ENCODE data around the gene STAC2. TPM values are rescaled to one million over a fixed set of nuclear protein-coding genes. Genes with fewer than 3 reads are reported as not detected.
A peak's percentile ranks its signal among the peaks of the same experiment; 100 is the strongest.

The STAC2 gene
- polyA plus RNA-seq, 1 of the 3 experiments (the other 2 are of a cell fraction): 0.07 TPM

DNA sequence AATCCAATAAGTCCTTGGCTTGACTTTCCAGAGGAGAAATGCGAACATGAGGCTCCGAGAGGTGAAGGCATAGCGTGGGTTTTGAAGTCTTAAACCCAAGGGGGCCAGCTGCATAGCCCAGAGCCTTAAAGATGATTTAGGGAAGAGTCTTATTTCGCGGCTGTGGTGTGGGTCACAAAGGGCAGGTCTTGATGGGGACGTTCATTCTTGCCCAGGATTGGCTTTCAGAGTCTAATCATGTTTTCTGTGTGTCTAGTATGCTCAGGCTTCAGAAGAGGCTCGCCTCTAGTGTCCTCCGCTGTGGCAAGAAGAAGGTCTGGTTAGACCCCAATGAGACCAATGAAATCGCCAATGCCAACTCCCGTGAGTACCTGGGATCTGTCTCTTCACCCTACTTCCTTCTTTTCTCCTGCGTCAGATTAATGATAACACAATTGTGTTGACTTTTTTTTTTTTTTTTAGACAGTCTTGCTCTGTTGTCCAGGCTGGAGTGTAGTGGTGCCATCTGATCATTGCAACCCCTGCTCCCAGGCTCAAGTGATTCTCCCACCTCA, 24.7 kb downstream of the STAC2 start:
- Histone ChIP-seq H4K20me1 (ENCODE audit: insufficient read depth) (peaks cover 35% of the 10 kb centered on the region), H3F3A (replicated peaks; ENCODE audit: insufficient read depth) (peaks cover 51% of the 10 kb centered on the region), H3K9ac (peak overlapping the region; percentile 98), H3K4me1 (ENCODE audit: control insufficient read depth in 1 of 2, insufficient read depth in 2 of 2, low read depth in 1 of 2, low read length in 1 of 2) (peaks cover 12 to 29% of the 10 kb centered on the region in 2 experiments; a peak in 2 of 4 replicates), H3K9me2 (no peaks in the 10 kb centered on the region), H3K9me3 (no peaks in the 10 kb centered on the region), H3K79me2 (ENCODE audit: insufficient read depth) (peaks cover 40% of the 10 kb centered on the region), H3K36me3 (replicated peaks in 1 of 2; ENCODE audit: control insufficient read depth in 1 of 2, insufficient read depth in 2 of 2, low read length in 1 of 2) (peaks cover 28 to 32% of the 10 kb centered on the region in 2 experiments), H3K4me3 (ENCODE audit: low read depth in 2 of 2, low read length in 1 of 2) (peak overlapping the region; percentile 75 to 93), H3K27me3 (ENCODE audit: insufficient read depth) (no peaks in the 10 kb centered on the region), H2AFZ (ENCODE audit: low read depth) (no peak overlapping the region), H3K27ac (ENCODE audit: low read depth in 2 of 2, low read length in 1 of 2) (peak overlapping the region; percentile 94 to 99), H3K4me2 (peak overlapping the region; percentile 97)
- no peak for DNase-seq
- ChIA-PET POLR2A (interaction anchor here (1.8 kb wide), 1 partner anchor 37 kb away, joined by 9 read pairs; no protein-coding TSS in a partner anchor), CTCF (interaction anchor here (1.1 to 29.0 kb wide), 2 partner anchors 26 to 39 kb away, joined by 3 to 781 read pairs; no protein-coding TSS in a partner anchor)
- 0 out of 2 replicates have a peak, but pooled peaks have one; percentile 39 for TF ChIP-seq POLR2AphosphoS5 (IDR thresholded peaks at IDR 0.05; ENCODE audit: low read depth, low read length)
- TF ChIP-seq, protein P1, sequence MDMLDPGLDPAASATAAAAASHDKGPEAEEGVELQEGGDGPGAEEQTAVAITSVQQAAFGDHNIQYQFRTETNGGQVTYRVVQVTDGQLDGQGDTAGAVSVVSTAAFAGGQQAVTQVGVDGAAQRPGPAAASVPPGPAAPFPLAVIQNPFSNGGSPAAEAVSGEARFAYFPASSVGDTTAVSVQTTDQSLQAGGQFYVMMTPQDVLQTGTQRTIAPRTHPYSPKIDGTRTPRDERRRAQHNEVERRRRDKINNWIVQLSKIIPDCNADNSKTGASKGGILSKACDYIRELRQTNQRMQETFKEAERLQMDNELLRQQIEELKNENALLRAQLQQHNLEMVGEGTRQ (IDR thresholded peaks at IDR 0.05; ENCODE audit: borderline replicate concordance, low read depth, low read length): no peak
- WGBS (ENCODE audit: low lambda C conversion rate): 5% methylated on average over 10 of the region's 11 CpGs

DNA sequence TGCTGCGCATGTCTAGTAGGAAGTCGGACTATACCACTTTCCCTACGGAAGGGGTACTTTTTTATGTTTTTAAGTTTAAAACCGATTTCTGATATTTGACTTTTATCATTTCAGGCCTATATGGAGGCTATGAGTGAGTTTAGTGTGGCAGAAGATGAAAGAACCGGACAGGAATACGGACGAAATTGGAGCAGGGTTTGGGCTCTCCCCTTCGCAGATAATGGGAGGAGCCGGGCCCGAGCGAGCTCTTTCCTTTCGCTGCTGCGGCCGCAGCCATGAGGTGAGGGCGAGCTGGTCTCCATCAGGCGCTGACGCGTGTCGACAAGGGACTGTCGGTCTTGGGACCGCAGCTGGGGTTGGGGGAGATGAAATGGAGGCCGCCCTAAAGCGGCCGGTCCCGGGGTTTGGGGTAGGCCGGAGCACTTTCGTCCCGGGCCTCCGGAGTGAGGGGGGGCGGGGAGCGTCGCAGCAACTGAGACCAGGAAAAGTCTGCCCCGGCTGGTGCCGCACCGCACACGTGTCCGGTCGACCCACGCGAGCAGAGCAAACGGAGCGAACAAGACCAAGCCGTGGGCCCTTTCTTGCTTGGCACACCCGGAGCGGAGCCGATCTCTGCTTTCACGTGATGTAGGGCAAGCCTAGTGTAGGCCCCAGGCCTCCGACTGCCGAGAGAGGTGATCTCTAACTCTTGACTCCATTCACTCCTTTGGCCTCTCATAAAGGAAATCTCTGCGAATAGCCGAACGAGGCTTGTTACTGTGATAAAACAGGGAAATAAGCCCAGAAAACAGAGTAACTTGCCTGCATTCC, 25.5 kb downstream of the STAC2 start, which contains the start of gene RPL19:
Gene RPL19 (plus strand): TSS at position 214 of the 810 bp plus-strand sequence. CDS start 62 bp downstream, at position 276.
- peak within 1 kb of the TSS; percentile 98 for H2AFZ ChIP-seq (ENCODE audit: low read depth)
- TF ChIP-seq GABPA (IDR thresholded peaks at IDR 0.05; ENCODE audit: low read depth) (peak; percentile 50; the same call in 1 of the 2 replicates), TEAD4 (IDR thresholded peaks at IDR 0.05; ENCODE audit: borderline replicate concordance, insufficient read depth) (no peak), JUND (IDR thresholded peaks at IDR 0.05) (no peak; the same call in 1 of the 2 replicates), TAF1 (IDR thresholded peaks at IDR 0.05; ENCODE audit: borderline replicate concordance, low read depth, low read length) (peak; percentile 91), ELF1 (IDR thresholded peaks at IDR 0.05) (peak; percentile 40; the same call in 1 of the 2 replicates), POLR2AphosphoS5 (IDR thresholded peaks at IDR 0.05; ENCODE audit: low read depth, low read length) (peak; percentile 94), EP300 (IDR thresholded peaks at IDR 0.05; ENCODE audit: borderline replicate concordance in 1 of 2, low read depth in 1 of 2, low read length in 1 of 2) (peak in 1 of 2 experiments; percentile 49; a peak in 1 of 4 replicates), SIN3A (IDR thresholded peaks at IDR 0.05; ENCODE audit: borderline replicate concordance, low read depth, low read length) (peak; percentile 64), MXI1 (IDR thresholded peaks at IDR 0.05; ENCODE audit: low read depth, low read length) (peak; percentile 57; the same call in 1 of the 2 replicates), FOXJ3 (CRISPR knock-in tag; IDR thresholded peaks at IDR 0.05) (no peak), RAD21 (IDR thresholded peaks at IDR 0.05; ENCODE audit: low read length) (no peak), YY1 (IDR thresholded peaks at IDR 0.05; ENCODE audit: low read depth) (peak; percentile 68; the same call in 1 of the 2 replicates)
- TF ChIP-seq, protein P2, sequence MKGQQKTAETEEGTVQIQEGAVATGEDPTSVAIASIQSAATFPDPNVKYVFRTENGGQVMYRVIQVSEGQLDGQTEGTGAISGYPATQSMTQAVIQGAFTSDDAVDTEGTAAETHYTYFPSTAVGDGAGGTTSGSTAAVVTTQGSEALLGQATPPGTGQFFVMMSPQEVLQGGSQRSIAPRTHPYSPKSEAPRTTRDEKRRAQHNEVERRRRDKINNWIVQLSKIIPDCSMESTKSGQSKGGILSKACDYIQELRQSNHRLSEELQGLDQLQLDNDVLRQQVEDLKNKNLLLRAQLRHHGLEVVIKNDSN (IDR thresholded peaks at IDR 0.05; ENCODE audit: borderline replicate concordance, low read depth): no peak; the same call in none of the 2 replicates
- TF ChIP-seq, protein P3, sequence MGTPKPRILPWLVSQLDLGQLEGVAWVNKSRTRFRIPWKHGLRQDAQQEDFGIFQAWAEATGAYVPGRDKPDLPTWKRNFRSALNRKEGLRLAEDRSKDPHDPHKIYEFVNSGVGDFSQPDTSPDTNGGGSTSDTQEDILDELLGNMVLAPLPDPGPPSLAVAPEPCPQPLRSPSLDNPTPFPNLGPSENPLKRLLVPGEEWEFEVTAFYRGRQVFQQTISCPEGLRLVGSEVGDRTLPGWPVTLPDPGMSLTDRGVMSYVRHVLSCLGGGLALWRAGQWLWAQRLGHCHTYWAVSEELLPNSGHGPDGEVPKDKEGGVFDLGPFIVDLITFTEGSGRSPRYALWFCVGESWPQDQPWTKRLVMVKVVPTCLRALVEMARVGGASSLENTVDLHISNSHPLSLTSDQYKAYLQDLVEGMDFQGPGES (IDR thresholded peaks at IDR 0.05; ENCODE audit: low read depth, low read length): no peak
- TF ChIP-seq, protein P4, sequence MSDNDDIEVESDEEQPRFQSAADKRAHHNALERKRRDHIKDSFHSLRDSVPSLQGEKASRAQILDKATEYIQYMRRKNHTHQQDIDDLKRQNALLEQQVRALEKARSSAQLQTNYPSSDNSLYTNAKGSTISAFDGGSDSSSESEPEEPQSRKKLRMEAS (IDR thresholded peaks at IDR 0.05; ENCODE audit: low read depth): peak; percentile 82
- TF ChIP-seq, protein P5, sequence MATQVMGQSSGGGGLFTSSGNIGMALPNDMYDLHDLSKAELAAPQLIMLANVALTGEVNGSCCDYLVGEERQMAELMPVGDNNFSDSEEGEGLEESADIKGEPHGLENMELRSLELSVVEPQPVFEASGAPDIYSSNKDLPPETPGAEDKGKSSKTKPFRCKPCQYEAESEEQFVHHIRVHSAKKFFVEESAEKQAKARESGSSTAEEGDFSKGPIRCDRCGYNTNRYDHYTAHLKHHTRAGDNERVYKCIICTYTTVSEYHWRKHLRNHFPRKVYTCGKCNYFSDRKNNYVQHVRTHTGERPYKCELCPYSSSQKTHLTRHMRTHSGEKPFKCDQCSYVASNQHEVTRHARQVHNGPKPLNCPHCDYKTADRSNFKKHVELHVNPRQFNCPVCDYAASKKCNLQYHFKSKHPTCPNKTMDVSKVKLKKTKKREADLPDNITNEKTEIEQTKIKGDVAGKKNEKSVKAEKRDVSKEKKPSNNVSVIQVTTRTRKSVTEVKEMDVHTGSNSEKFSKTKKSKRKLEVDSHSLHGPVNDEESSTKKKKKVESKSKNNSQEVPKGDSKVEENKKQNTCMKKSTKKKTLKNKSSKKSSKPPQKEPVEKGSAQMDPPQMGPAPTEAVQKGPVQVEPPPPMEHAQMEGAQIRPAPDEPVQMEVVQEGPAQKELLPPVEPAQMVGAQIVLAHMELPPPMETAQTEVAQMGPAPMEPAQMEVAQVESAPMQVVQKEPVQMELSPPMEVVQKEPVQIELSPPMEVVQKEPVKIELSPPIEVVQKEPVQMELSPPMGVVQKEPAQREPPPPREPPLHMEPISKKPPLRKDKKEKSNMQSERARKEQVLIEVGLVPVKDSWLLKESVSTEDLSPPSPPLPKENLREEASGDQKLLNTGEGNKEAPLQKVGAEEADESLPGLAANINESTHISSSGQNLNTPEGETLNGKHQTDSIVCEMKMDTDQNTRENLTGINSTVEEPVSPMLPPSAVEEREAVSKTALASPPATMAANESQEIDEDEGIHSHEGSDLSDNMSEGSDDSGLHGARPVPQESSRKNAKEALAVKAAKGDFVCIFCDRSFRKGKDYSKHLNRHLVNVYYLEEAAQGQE (IDR thresholded peaks at IDR 0.05; ENCODE audit: low read depth, low read length): peak; percentile 67; the same call in 1 of the 2 replicates
- peaks cover 48% of the 10 kb centered on the region for H3K79me2 ChIP-seq (ENCODE audit: insufficient read depth)
- H3K27me3 ChIP-seq (ENCODE audit: insufficient read depth): no peaks in the 10 kb centered on the region
- H4K20me1 ChIP-seq (ENCODE audit: insufficient read depth): peaks cover 35% of the 10 kb centered on the region
- H3K36me3 ChIP-seq (replicated peaks in 1 of 2; ENCODE audit: control insufficient read depth in 1 of 2, insufficient read depth in 2 of 2, low read length in 1 of 2): peaks cover 28 to 32% of the 10 kb centered on the region in 2 experiments
- under 1% methylated on average over 31 of the region's 52 CpGs for WGBS (ENCODE audit: low lambda C conversion rate)
- peak; percentile 92 for DNase-seq
- POLR2A ChIA-PET: interaction anchor here (0.6 to 1.8 kb wide), 18 partner anchors 9 to 495 kb away, joined by 3 to 11 read pairs (median 4); partner anchors contain the start of genes ARL5C, LASP1NB, MED1 and MLLT6
- CTCF ChIA-PET: interaction anchor here (1.1 to 29.0 kb wide), 3 partner anchors 28 to 56 kb away, joined by 3 to 781 read pairs (median 96); no protein-coding TSS in a partner anchor
- H3K27ac ChIP-seq (ENCODE audit: low read depth in 2 of 2, low read length in 1 of 2): peak within 1 kb of the TSS; percentile 94 to 99
- H3K9me3 ChIP-seq: no peaks in the 10 kb centered on the region
- peaks cover 20 to 37% of the 10 kb centered on the region in 2 experiments; a peak in 2 of 4 replicates for H3K4me1 ChIP-seq (ENCODE audit: control insufficient read depth in 1 of 2, insufficient read depth in 2 of 2, low read depth in 1 of 2, low read length in 1 of 2)
- H3K4me3 ChIP-seq (ENCODE audit: low read depth in 2 of 2, low read length in 1 of 2): peak within 1 kb of the TSS; percentile 75 to 93
- H3K9ac ChIP-seq: peak within 1 kb of the TSS; percentile 98
- H3F3A ChIP-seq (replicated peaks; ENCODE audit: insufficient read depth): peaks cover 48% of the 10 kb centered on the region
- no peaks in the 10 kb centered on the region for H3K9me2 ChIP-seq
- peak within 1 kb of the TSS; percentile 97 for H3K4me2 ChIP-seq

All from SK-N-SH (cell line).